MM.1S (cell line): ENCODE data around the gene FCRL5.

Experiments
- EZH2 ChIP-seq: fragments of 300-600 bp; sonication (generic); optimal IDR thresholded peaks from 2 replicates; pipeline ENCODE3; 2017; ENCODE audit warnings: low read depth, mild to moderate bottlenecking, antibody characterized with exemption, low read length, mixed read lengths
- EZH2phosphoT487 ChIP-seq: fragments of 300-600 bp; sonication (generic); IDR thresholded peaks from 2 replicates; pipeline ENCODE4 v1.6.1; 2018; ENCODE audit warnings: antibody characterized with exemption, low read length
- TF ChIP-seq, protein P1 (sequence below): fragments of 300-600 bp; sonication (generic); IDR thresholded peaks from 2 replicates; pipeline ENCODE4 v1.5.1; 2016; ENCODE audit warnings: antibody characterized with exemption, low read length, mixed read lengths

DNA sequence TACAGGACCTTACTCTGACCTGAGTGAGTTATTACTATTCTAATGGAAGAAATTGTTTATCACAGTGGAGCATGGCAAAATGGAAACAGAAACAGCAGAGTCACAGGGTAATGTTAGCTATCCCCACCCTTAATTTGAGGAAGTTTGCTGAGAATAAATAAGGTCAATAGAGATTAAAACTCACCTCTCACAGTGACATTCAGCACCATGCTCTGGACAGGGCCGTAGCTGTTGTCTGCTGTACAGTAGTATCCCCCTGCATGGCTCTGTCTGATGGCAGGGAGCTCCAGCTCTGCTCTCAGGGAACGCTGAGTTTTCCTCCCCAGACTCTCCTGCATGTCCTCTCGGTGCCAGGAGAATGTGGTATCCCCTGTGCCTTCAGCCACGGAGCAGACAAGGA lies 33.7 kb upstream of the FCRL5 start:
- TF ChIP-seq, protein P1, sequence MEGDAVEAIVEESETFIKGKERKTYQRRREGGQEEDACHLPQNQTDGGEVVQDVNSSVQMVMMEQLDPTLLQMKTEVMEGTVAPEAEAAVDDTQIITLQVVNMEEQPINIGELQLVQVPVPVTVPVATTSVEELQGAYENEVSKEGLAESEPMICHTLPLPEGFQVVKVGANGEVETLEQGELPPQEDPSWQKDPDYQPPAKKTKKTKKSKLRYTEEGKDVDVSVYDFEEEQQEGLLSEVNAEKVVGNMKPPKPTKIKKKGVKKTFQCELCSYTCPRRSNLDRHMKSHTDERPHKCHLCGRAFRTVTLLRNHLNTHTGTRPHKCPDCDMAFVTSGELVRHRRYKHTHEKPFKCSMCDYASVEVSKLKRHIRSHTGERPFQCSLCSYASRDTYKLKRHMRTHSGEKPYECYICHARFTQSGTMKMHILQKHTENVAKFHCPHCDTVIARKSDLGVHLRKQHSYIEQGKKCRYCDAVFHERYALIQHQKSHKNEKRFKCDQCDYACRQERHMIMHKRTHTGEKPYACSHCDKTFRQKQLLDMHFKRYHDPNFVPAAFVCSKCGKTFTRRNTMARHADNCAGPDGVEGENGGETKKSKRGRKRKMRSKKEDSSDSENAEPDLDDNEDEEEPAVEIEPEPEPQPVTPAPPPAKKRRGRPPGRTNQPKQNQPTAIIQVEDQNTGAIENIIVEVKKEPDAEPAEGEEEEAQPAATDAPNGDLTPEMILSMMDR, result no peak
- no peak for TF ChIP-seq EZH2
- TF ChIP-seq EZH2phosphoT487, result no peak
